ENCODE results near the gene SF3A1. TPM values are rescaled to one million over a fixed set of nuclear protein-coding genes. Genes with fewer than 3 reads are reported as not detected.
A peak's percentile ranks its signal among the peaks of the same experiment; 100 is the strongest.

The SF3A1 gene
- total RNA-seq, 2 donors from 2014 or later, result 134 to 146 TPM

- DNase-seq (no peak), ATAC-seq (no peak)
Observed at GRCh38 chr22:30392661-30393321, 36.1 kb upstream of the SF3A1 start.

DNA sequence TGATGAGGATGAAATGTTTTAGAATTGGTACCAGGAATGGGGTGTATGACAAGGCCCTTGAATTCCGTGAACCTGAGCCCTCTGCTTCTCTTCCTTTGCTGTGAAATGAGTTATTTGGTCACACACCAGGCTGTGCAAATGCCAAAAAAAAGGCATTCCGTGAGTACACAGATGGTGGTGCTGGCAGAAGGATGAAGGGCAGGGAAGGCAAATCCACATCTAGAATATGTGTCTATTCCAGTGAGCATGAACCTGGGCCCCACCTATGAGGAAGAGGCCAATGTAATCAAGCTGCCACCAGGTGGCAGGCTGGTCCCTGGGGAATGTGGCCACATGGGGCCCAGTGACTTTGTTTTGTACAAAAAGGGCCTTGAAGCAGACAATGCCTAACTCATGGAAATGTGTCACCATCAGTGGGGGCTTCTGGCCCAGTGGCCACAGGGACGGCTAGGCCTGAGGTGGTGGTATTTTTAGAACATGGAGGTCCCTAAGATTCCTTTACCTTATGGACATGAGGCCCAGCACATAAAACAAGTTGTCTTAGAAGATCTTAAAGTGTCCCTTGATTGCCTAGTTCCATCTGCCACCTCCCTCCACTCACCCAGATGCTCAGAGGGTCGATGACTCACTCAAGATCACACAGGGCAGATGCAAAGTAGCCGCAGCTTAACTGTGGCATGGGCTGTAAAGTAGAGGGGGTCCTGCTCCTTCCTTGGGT lies 34.4 kb upstream of the SF3A1 start:
- intact Hi-C loops (cut with DNase I, micrococcal nuclease), result loop anchor here in 1 of 2 donors (10.0 kb wide), 1 partner anchor 94 kb away; no protein-coding TSS in a partner anchor
- peak; percentile 52 to 87 for DNase-seq

More at GRCh38 chr22:30392661-30393321, 36.1 kb upstream of the SF3A1 start:
- intact Hi-C loops (cut with DNase I, micrococcal nuclease), result loop anchor here in 1 of 2 donors (10.0 kb wide), 1 partner anchor 92 kb away; no protein-coding TSS in a partner anchor

GRCh38 chr22:30386960-30387827 lies 30.5 kb upstream of the SF3A1 start, which contains the start of gene RNF215:
TSS of gene RNF215 (minus strand) at chr22:30387411. CDS start at chr22:30387313, 98 bp downstream.
- DNase-seq, result peak; percentile 65 to 82
- ATAC-seq, result peak; percentile 89

More for the DNA sequence above, 34.4 kb upstream of the SF3A1 start:
- ATAC-seq, result peak; percentile 66

DNA sequence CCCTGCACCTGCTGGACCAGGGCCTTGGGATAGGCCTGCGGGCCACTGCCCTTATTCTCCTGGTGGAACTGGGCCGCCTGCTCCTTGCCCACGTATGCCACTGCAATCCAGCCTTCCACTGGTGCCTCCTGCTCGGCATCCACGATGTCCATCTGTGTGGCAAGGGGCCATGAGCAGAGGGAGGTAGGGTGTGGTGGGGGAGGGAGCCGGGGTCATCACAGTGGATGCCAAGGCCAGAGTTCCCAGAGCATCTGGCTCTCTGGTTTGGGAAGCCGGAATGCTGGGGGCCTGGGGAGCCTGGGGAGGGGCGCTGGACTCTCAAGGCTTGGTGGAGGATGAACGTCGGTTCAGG lies 29.9 kb upstream of the SF3A1 start:
- ATAC-seq, result peak; percentile 1
- DNase-seq, result peak in 1 of 2 donors; percentile 42
- intact Hi-C loops (cut with DNase I, micrococcal nuclease), result loop anchor here (5.0 kb wide), 1 partner anchor 124 kb away; no protein-coding TSS in a partner anchor

More at GRCh38 chr22:30386960-30387827, 30.5 kb upstream of the SF3A1 start, which contains the start of gene RNF215:
- intact Hi-C loops (cut with DNase I, micrococcal nuclease), result loop anchor here (5.0 kb wide), 1 partner anchor 125 kb away; no protein-coding TSS in a partner anchor

DNA sequence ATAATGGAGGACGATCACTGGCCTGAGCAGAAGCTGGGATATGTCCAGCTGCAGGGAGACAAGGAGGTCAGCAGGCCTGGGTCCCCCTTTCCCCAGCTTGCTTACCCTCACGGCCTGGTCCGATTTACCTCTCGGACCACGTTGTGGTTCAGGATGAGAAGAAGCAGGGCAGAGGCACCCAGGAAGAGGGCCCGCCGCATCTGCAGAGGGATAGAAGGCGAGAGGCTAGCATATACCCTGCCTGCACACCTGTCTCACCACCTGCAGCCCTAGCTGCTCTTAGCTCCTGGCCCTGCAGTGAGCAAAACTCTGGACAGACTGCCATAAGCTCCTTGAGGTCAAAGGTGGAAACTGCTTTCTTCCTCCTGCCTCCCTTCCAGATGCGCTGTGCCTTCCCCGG lies 29.2 kb upstream of the SF3A1 start:
- intact Hi-C loops (cut with DNase I, micrococcal nuclease), result loop anchor here (5.0 kb wide), 1 partner anchor 124 kb away; no protein-coding TSS in a partner anchor
- DNase-seq, result no peak
- no peak for ATAC-seq

- no peak for ATAC-seq
- no peak for DNase-seq
- intact Hi-C loops (cut with DNase I, micrococcal nuclease), result no loop called here
Observed at GRCh38 chr22:30383061-30383460, 26.4 kb upstream of the SF3A1 start.

- intact Hi-C loops (cut with DNase I, micrococcal nuclease), result no loop called here
- ATAC-seq (no peak), DNase-seq (no peak)
Observed at GRCh38 chr22:30382340-30382739, 25.6 kb upstream of the SF3A1 start.

GRCh38 chr22:30381264-30381663 lies 24.6 kb upstream of the SF3A1 start:
- no peak for ATAC-seq
- intact Hi-C loops (cut with DNase I, micrococcal nuclease), result no loop called here
- DNase-seq, result no peak

DNA sequence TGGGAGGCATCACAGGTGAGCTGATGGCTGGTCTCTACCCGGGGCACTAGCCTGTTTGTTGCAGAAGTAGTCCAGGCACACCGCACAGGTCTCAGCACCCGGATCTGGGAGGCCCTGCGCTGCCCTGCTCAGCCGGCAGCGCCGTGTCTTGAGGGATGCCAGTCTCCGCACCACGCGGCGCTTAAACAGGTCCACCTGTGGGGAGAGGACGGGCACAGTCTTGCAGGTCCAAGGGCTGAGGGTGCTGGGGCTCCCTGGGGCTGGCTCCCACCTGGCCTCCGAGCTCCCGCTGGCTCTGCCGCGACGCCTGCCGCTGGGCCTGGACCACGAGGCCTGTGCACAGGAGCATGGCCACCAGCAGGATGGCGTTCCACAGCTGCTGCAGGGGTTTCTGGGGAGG lies 23.3 kb upstream of the SF3A1 start:
- no peak for ATAC-seq
- intact Hi-C loops (cut with DNase I, micrococcal nuclease), result no loop called here
- no peak for DNase-seq

DNA sequence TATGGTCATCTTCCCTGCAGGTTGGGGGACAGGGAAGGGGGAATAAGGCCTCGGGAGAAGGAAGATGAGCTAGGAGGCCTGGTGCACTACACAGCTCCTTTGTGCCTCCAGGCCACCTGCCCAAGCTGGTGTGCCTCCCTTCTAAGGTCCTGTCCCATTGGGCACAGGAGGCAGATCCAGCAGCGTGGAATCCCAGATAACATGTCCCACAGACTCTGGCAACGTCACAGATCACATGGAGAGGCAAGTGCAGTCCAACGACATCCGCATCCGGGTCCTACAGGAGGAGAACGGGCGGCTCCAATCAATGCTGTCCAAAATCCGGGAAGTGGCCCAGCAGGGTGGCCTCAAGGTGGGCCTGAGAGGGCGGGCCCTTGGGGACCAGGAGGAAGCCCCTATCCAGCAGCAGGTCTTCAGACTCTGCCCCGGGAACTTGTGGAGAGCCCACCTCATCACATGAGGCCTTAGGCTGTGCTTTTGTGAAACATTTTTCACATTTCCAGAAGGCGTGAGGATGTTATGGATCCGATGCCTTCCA lies 18.7 kb upstream of the SF3A1 start:
- intact Hi-C loops (cut with DNase I, micrococcal nuclease), result no loop called here
- no peak for DNase-seq
- no peak for ATAC-seq

GRCh38 chr22:30373331-30374325 lies 16.9 kb upstream of the SF3A1 start:
- no peak for ATAC-seq
- DNase-seq, result no peak
- intact Hi-C loops (cut with DNase I, micrococcal nuclease), result no loop called here

DNA sequence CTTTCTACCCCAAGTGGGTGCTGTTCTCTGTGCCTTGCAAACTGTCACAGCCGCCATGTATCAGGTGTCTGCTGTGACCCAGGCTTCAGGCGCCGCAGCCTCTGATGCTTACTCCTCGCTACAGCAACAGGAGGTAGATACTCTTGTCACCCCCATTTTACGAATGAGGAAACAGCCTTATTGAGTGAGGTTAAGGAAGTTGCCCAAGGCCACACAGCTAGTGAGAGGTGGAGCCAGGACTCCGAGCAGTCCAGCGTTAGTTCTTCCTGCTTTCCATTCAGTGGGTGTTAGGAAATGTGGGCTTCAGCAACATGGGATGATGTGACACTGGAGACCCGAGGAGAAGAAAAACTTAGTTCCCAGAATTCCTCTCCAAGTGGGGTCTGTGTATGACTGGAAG lies 16.2 kb upstream of the SF3A1 start:
- DNase-seq, result no peak
- peak; percentile 45 for ATAC-seq
- intact Hi-C loops (cut with DNase I, micrococcal nuclease), result no loop called here

DNA sequence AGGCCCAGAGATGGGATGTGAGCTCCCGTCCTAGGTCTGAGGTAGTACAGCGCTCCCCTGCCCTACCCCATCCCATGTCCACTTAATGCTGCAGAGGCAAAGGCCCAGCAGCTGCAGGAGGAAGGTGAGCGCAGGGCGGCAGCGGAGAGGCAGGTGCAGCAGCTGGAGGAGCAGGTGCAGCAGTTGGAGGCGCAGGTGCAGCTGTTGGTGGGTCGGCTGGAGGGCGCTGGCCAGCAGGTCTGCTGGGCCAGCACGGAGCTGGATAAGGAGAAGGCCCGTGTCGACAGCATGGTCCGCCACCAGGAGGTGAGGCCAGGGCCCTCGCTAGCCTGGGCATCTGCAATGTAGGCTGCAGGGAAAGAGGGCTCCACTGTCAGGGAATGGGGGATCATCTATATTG lies 15.3 kb upstream of the SF3A1 start:
- ATAC-seq, result peak; percentile 11
- no peak for DNase-seq
- intact Hi-C loops (cut with DNase I, micrococcal nuclease), result no loop called here

- no peak for ATAC-seq
- no peak for DNase-seq
- intact Hi-C loops (cut with DNase I, micrococcal nuclease), result no loop called here
Observed at GRCh38 chr22:30371321-30371720, 14.6 kb upstream of the SF3A1 start.

- intact Hi-C loops (cut with DNase I, micrococcal nuclease), result no loop called here
- DNase-seq (no peak), ATAC-seq (no peak)
Observed at GRCh38 chr22:30370641-30371230, 14.0 kb upstream of the SF3A1 start.

DNA sequence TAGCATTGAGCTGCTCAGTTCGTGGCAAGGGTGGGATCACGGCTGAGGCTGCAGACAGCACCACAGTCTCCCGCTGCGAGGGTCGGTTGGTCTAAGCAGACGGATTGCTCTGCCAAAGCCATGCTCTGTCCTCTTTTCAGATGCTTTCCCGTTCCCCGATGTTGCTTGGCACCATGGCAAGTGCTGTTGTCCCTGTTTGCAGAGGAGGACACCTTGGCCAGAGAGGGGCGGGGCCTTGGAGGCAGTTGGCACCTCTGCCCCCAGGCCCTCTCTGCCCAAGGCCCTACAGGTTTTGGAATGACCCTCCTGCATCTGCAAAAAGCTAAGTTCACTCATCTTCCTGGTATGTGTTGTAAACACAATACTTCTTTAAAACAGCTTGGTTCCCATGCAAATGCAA lies 11.7 kb upstream of the SF3A1 start:
- intact Hi-C loops (cut with DNase I, micrococcal nuclease), result no loop called here
- DNase-seq, result no peak
- no peak for ATAC-seq

DNA sequence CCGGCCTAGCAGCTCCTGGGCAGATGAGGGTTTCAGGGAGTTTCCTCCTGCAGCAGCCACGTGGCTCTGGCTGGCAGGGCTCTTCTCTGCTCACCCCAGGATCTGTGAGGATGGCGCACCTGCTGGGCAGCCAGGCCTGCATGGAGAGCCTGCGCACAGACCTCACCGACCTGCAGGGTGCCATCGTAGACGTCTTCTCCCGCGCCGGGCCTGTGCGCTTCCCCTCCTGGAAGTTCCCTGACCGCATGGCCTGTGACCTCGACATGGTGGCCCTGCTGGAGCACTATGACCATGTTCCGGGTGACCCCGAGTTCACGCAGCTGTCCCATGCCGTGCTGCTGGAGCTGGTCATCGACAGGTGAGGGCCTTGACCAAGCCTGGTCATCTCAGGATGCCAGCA lies 9.2 kb upstream of the SF3A1 start:
- ATAC-seq (no peak), DNase-seq (no peak)
- intact Hi-C loops (cut with DNase I, micrococcal nuclease), result no loop called here

Measured in left colon (tissue), 2 donors.